HG02981 (cell line): ENCODE results near the gene GAPVD1.
"Not testable (repeated sequence)": the region's sequence is repeated elsewhere in the genome, so short reads cannot be mapped to it uniquely, and the experiment has no call there.

Source experiments
- ATAC-seq: cut with Tn5 transposase; IDR thresholded peaks from one replicate; pipeline ENCODE4 v1.9.1; 2021; ENCODE audit warnings: mild to moderate bottlenecking, moderate library complexity; ENCODE audit not compliant: unreplicated experiment

GAPVD1 gene

GRCh38 chr9:125243792-125244260 lies 17.8 kb upstream of the GAPVD1 start:
- ATAC-seq: no peak

- no peak for ATAC-seq
Observed at GRCh38 chr9:125246261-125246667, 15.4 kb upstream of the GAPVD1 start.

- no peak for ATAC-seq
Observed at GRCh38 chr9:125254231-125254630, 7.4 kb upstream of the GAPVD1 start.

- ATAC-seq: no peak
Observed at GRCh38 chr9:125255781-125256391, 5.7 kb upstream of the GAPVD1 start.

- ATAC-seq: no peak
Observed at GRCh38 chr9:125258160-125258785, 3.4 kb upstream of the GAPVD1 start.

- no peak for ATAC-seq
Observed at GRCh38 chr9:125258832-125259534, 2.6 kb upstream of the GAPVD1 start.

- ATAC-seq: no peak
Observed at GRCh38 chr9:125260561-125260960, 1.1 kb upstream of the GAPVD1 start.

GRCh38 chr9:125262294-125262991 lies 817 bp downstream of the GAPVD1 start:
- no peak for ATAC-seq

GRCh38 chr9:125264068-125264467 lies 2.4 kb downstream of the GAPVD1 start:
- not testable (repeated sequence) for ATAC-seq

- ATAC-seq: no peak
Observed at GRCh38 chr9:125268394-125269013, 6.9 kb downstream of the GAPVD1 start.

GRCh38 chr9:125269014-125269397 lies 7.4 kb downstream of the GAPVD1 start:
- ATAC-seq: no peak

- no peak for ATAC-seq
Observed at GRCh38 chr9:125271081-125271480, 9.5 kb downstream of the GAPVD1 start.

GRCh38 chr9:125272697-125273096 lies 11.1 kb downstream of the GAPVD1 start:
- no peak for ATAC-seq

GRCh38 chr9:125276771-125277170 lies 15.1 kb downstream of the GAPVD1 start:
- no peak for ATAC-seq

GRCh38 chr9:125277411-125277810 lies 15.8 kb downstream of the GAPVD1 start:
- no peak for ATAC-seq

- ATAC-seq: no peak
Observed at GRCh38 chr9:125280945-125281344, 19.3 kb downstream of the GAPVD1 start.

GRCh38 chr9:125284855-125285254 lies 23.2 kb downstream of the GAPVD1 start:
- ATAC-seq: no peak

- ATAC-seq: not testable (repeated sequence)
Observed at GRCh38 chr9:125286935-125287433, 25.4 kb downstream of the GAPVD1 start.

GRCh38 chr9:125293134-125293533 lies 31.5 kb downstream of the GAPVD1 start:
- ATAC-seq: no peak

- ATAC-seq: no peak
Observed at GRCh38 chr9:125295657-125296056, 34.0 kb downstream of the GAPVD1 start.

- no peak for ATAC-seq
Observed at GRCh38 chr9:125296843-125297372, 35.3 kb downstream of the GAPVD1 start.
